Measurements from ENCODE around the gene SLC25A30.

SLC25A30 gene

GRCh38 chr13:45410466-45410865, 7.7 kb downstream of the SLC25A30 start:
- ChIA-PET CTCF (interaction anchor here (9.1 kb wide), 1 partner anchor 16 kb away, joined by 71 read pairs; no protein-coding TSS in a partner anchor), POLR2A (no interaction called here)
- no peak for DNase-seq (ENCODE audit: low read depth, low spot score)
- H3K4me3 ChIP-seq (ENCODE audit: low read depth, low read length) = no peak overlapping the region
- TF ChIP-seq, protein P1, sequence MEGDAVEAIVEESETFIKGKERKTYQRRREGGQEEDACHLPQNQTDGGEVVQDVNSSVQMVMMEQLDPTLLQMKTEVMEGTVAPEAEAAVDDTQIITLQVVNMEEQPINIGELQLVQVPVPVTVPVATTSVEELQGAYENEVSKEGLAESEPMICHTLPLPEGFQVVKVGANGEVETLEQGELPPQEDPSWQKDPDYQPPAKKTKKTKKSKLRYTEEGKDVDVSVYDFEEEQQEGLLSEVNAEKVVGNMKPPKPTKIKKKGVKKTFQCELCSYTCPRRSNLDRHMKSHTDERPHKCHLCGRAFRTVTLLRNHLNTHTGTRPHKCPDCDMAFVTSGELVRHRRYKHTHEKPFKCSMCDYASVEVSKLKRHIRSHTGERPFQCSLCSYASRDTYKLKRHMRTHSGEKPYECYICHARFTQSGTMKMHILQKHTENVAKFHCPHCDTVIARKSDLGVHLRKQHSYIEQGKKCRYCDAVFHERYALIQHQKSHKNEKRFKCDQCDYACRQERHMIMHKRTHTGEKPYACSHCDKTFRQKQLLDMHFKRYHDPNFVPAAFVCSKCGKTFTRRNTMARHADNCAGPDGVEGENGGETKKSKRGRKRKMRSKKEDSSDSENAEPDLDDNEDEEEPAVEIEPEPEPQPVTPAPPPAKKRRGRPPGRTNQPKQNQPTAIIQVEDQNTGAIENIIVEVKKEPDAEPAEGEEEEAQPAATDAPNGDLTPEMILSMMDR (IDR thresholded peaks at IDR 0.05; ENCODE audit: insufficient read depth, low read length, missing control alignments) = no peak

GRCh38 chr13:45410001-45410400, 8.2 kb downstream of the SLC25A30 start:
- no peak overlapping the region for H3K4me3 ChIP-seq (ENCODE audit: low read depth, low read length)
- TF ChIP-seq, protein P1 (IDR thresholded peaks at IDR 0.05; ENCODE audit: insufficient read depth, low read length, missing control alignments) = no peak
- CTCF ChIA-PET = interaction anchor here (9.1 kb wide), 1 partner anchor 16 kb away, joined by 71 read pairs; no protein-coding TSS in a partner anchor
- POLR2A ChIA-PET = no interaction called here
- no peak for DNase-seq (ENCODE audit: low read depth, low spot score)

GRCh38 chr13:45406421-45406820, 11.8 kb downstream of the SLC25A30 start:
- DNase-seq (ENCODE audit: low read depth, low spot score) = no peak
- POLR2A ChIA-PET = no interaction called here
- CTCF ChIA-PET = interaction anchor here (1.2 to 6.3 kb wide), 2 partner anchors 12 to 37 kb away, joined by 3 to 78 read pairs; no protein-coding TSS in a partner anchor
- no peak overlapping the region for H3K4me3 ChIP-seq (ENCODE audit: low read depth, low read length)
- TF ChIP-seq, protein P1 (IDR thresholded peaks at IDR 0.05; ENCODE audit: insufficient read depth, low read length, missing control alignments) = no peak

GRCh38 chr13:45403081-45403480, 15.1 kb downstream of the SLC25A30 start:
- DNase-seq (ENCODE audit: low read depth, low spot score) = no peak
- POLR2A ChIA-PET = no interaction called here
- H3K4me3 ChIP-seq (ENCODE audit: low read depth, low read length) = no peak overlapping the region
- TF ChIP-seq, protein P1 (IDR thresholded peaks at IDR 0.05; ENCODE audit: insufficient read depth, low read length, missing control alignments) = no peak
- CTCF ChIA-PET = interaction anchor here (2.6 to 6.3 kb wide), 2 partner anchors 8 to 9 kb away, joined by 8 to 78 read pairs; no protein-coding TSS in a partner anchor

DNA sequence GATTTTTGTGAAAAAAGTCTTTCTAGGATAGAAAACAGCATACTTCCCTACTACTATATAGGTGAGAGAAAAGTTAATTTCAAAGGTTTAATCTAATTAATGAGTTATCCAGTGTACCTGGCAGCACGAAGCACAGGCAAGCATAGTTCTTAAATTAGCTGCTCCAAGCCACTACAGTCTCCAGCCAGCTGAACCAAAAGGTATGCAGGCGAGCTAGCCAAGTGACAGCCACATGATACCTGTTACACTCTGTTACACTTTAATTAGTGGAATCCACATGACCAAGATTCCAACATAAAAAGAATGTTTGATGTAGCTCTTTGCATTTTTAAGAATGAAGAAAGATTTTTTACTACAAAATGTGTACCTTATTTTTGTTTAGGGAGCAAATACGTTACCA, 15.5 kb downstream of the SLC25A30 start:
- TF ChIP-seq, protein P1 (IDR thresholded peaks at IDR 0.05; ENCODE audit: insufficient read depth, low read length, missing control alignments) = no peak
- CTCF ChIA-PET = interaction anchor here (2.6 to 6.3 kb wide), 2 partner anchors 8 to 10 kb away, joined by 8 to 78 read pairs; no protein-coding TSS in a partner anchor
- POLR2A ChIA-PET = no interaction called here

GRCh38 chr13:45401314-45401713, 16.9 kb downstream of the SLC25A30 start:
- no peak for DNase-seq (ENCODE audit: low read depth, low spot score)
- ChIA-PET CTCF (no interaction called here), POLR2A (no interaction called here)
- H3K4me3 ChIP-seq (ENCODE audit: low read depth, low read length) = no peak overlapping the region
- TF ChIP-seq, protein P1 (IDR thresholded peaks at IDR 0.05; ENCODE audit: insufficient read depth, low read length, missing control alignments) = no peak

More for the DNA sequence above, 15.5 kb downstream of the SLC25A30 start:
- DNase-seq (ENCODE audit: low read depth, low spot score) = no peak
- H3K4me3 ChIP-seq (ENCODE audit: low read depth, low read length) = no peak overlapping the region
